Forelimb muscle (tissue), 1 donor: Measurements from ENCODE around the gene MSI2. TPM values are rescaled to one million over a fixed set of nuclear protein-coding genes. Genes with fewer than 3 reads are reported as not detected.

Source experiments
- DNase-seq: peaks from one replicate; pipeline ENCODE4 v3.0.0-alpha.2; 2013; ENCODE audit warnings: low read depth
- polyA plus RNA-seq: library from polyadenylated mRNA; unstranded; fragments of 120-200 nt; gene quantifications from one replicate; pipeline ENCODE4 v1.2.1, GENCODE V29; 2013; ENCODE audit not compliant: insufficient read length

Gene MSI2
- polyA plus RNA-seq, 1 donor: 31.6 TPM

DNA sequence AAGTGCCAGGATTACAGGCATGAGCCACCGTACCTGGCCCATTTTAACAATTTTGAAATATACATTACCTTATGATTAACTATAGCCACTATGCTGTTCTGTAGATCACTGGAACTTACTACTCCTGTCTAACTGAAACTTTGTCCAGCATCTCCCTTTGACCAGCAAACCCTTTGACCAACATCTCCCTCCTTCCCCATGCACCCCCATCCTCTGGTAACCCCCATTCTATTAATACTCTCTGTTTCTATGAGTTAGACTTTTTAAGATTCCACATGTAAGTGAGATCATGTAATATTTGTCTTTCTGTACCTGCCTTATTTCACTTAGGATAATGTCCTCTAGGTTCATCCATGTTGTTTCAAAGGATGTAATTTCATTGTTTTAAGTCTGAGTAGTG, 178.0 kb downstream of the MSI2 start:
- DNase-seq: no peak

DNA sequence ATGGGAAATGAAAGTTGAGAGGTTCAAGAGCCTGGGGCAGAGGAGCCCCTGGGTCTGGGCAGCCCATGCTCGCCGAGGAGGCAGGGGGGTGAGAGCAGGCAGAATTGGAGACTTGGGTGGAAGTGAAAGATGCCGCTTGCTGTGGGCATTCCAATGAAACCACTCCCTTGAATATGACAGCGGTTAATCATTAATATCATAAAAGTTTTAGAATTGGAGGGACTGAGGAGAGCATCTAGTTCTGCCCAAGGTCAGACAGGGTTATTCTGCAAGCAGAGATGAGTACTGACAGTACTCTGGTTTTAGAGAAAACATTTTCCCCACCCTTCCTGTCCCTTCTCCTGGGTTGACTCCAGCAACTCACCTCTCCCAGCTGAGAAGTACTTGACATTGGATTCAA, 180.2 kb downstream of the MSI2 start:
- DNase-seq: no peak

DNA sequence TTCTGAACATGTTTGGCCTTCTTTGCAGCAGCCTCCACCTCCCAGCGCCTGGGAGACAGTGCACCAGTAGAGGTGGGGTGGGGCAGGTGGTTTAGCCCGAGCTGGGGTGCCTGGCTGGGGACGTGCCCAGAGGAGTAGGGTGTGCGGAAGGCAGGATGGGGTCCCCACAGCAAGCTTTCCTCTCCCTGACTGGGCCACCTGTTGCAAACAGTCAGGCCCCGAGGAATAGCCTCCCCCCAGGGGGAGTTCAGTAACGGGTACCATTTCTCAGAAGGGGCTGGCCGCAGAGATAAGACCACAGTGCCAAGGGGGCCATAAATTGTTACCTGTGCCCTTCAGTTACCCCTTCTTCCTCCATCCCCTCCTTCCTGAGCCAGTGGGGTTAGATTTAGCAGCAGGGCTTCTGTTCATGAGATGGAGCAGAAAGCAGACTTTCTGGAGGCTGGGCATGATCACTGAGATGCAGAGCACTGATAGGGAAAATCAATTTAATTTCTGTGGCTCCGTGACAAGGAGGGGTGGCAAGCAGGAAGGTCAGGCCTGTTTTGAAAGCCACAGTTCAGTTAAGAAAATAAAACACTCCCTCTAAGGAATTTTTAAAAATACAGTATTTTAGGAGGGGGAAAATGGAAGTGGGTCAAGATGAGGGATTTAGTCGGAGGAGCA, 181.9 kb downstream of the MSI2 start:
- DNase-seq: no peak

- DNase-seq: no peak
Measured at GRCh38 chr17:57439651-57440050, 183.3 kb downstream of the MSI2 start.

- DNase-seq: peak; percentile 24
Measured at GRCh38 chr17:57440522-57441269, 184.4 kb downstream of the MSI2 start.

- DNase-seq: no peak
Measured at GRCh38 chr17:57441270-57441600, 184.9 kb downstream of the MSI2 start.

- DNase-seq: no peak
Measured at GRCh38 chr17:57442401-57442823, 186.1 kb downstream of the MSI2 start.

DNA sequence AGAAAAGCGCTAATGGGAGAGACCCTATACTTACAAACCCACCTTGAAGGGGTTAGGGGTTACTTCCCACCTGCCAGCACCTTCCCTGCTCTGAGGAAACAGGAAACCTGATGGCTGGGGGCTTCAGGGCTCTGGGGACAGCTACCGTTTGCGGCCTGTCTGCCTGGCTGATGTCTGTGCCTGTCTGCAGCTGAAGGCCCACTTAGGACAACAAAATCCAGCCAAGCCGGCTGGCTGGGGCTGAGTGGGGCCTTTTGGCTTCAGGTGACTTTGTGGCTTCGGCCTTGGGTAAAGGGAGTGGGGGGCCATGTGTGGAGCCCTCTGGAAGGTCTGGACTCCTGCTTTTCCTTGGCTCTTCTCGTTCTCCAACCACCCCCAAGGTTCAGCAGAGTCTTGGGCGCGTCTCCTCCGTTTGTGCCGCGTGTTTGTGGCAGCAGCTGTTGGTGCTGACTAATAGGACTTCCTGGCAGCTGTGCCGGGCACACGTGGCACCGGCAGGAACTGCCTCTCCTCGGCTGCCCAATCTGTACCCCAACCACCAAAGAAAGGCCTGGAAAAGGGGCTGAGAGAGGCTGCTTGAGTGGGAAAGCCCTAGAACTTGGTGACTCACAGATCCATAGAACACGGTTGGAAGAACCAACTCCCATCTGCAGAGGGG, 186.7 kb downstream of the MSI2 start:
- DNase-seq: no peak

- DNase-seq: no peak
Measured at GRCh38 chr17:57443781-57444180, 187.5 kb downstream of the MSI2 start.

- no peak for DNase-seq
Measured at GRCh38 chr17:57444682-57445450, 188.5 kb downstream of the MSI2 start.

GRCh38 chr17:57445772-57446472, 189.6 kb downstream of the MSI2 start:
- no peak for DNase-seq

GRCh38 chr17:57447357-57447989, 191.2 kb downstream of the MSI2 start:
- DNase-seq: no peak

DNA sequence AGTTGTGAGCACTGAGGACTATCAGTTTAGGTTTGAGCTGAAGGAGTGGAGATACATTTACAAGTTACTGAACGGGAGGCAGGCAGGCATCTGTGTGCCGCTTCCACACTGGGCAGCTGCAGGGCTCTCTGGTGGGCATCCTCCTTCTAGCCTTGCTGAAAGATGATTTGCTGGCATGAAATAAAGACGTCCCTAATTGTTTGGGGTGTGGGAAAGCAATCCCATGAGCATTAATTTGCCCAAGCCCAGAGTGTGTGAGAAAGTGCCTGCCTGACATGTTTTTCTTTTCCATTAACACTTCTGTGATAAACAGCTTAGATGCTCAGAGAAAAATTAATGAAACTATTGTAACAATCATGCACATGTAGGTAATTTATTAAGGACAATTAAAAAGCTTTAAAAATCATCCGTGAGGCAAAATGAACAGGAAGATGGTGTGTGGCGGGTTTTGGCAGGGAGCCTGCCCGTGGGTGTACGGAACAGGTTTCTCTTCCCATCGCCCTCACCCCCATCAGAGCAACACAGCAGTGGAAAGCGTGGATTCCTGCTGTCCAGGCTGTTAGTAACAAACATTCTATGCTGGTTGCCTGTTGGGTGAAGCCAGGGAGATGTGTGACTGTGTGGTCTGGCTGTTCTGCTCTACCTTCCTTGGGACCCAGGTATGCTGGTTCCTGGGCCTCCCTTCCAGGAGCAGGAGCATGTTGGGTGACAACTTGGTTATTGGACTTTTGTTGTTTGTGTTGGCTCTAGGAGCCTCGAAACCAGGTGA, 191.9 kb downstream of the MSI2 start:
- DNase-seq: no peak

DNA sequence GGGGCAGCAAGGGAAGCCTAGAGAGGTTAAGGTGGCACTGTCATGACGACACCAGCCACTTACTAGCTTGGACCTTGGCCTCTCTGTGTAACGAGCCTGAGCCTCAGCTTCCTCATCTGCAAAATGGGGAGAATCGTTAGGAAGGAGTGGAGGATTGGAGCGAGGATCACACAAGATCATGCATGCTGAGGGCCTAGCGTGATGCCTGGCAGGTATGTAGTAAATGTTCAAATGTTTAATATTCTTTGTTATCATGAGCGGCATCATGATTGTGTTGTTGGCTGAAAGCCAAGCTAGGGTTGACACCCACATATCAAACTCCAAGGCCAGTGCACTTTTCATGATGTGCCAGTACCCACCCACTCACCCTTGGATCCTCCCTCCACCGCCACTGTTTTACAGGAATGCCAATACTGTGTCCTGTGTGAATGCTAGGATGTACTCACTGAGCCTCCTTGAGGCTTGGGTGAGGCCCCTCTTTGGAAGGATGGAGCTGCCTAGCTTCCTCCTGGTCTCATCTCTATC, 192.5 kb downstream of the MSI2 start:
- DNase-seq: no peak

GRCh38 chr17:57451191-57451590, 194.9 kb downstream of the MSI2 start:
- no peak for DNase-seq

GRCh38 chr17:57451643-57452042, 195.3 kb downstream of the MSI2 start:
- no peak for DNase-seq

GRCh38 chr17:57453841-57454425, 197.6 kb downstream of the MSI2 start:
- no peak for DNase-seq

- DNase-seq: no peak
Measured at GRCh38 chr17:57454729-57455062, 198.4 kb downstream of the MSI2 start.

DNA sequence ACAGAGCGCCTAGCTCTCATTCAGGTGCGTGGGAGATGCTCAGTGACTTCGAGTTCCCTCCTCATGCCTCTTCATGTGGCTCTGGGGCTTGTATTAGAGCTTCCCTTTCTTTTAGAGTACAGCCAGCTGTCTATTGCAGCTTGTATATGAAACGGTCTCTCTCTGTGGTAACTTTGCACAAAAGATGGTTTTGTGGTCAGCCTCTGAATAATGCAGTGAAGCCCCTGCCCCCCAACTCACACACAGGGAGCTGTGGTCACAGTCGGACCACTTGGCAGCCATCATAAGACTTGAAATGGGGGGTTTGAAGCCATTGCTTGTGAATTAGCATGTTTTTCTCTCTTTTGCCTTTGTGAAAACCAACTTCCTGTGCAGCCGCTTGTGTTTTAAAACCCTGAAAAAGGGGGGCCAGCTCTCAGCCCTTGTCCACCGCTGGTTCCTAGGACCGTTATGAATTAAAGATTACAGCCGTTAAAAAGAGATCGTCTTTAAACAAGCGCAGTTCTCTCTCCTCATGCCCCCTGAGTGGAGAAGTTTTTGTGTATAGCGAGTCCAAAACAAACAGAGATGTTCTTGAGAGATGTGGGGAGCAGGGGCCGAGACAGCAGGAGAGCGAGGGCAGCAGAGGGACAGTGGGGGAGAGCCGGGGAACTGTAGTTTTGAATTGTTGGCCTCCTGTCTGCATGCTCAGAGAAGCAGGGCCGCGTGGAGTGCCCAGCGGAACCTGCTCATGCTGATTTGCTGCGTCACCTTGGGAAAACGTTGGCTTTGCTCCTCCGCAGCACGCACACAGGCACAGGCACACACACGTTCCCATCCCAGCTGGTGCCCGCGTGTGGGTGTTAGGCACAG, 199.0 kb downstream of the MSI2 start:
- no peak for DNase-seq
